HepG2 (cell line): ENCODE measurements around the gene UBE2R2. TPM values are rescaled to one million over a fixed set of nuclear protein-coding genes. Genes with fewer than 3 reads are reported as not detected.

Source experiments
- ATAC-seq: fragments of 200-7000 bp; cut with Tn5 transposase; 3 replicates; pipeline ENCODE4 v1.9.1; 2020; ENCODE audit warnings: mild to moderate bottlenecking, moderate library complexity
- BruUV-seq: library from RNA; stranded (reverse); fragments of 400-500 nt; replicated peaks from 2 replicates; lab custom pipeline; 2021; lab: Mats Ljungman, UMichigan
- CTCF ChIA-PET: fragments of 300-600 bp; formaldehyde crosslinking; extraction: SDS; loops from one replicate; lab custom pipeline; 2021; ENCODE audit warnings: low total read pairs, inconsistent platforms, low intra/inter-chr PET ratio; lab: Yijun Ruan, JAX
- POLR2A ChIA-PET: fragments of 350-600 bp; sonication (Branson Sonifier 250); formaldehyde crosslinking; loops from one replicate; lab custom pipeline; 2020; ENCODE audit warnings: antibody characterized with exemption, inconsistent platforms; lab: Yijun Ruan, JAX
- DNase-seq: peaks from one replicate; pipeline ENCODE4 v3.0.0-alpha.2; 2015; ENCODE audit warnings: low spot score
- FAIRE-seq: peaks from 3 replicates; lab custom pipeline; 2011; peaks lifted over from hg19 to GRCh38; lab: Jason Lieb, UNC
- H2AFZ ChIP-seq: one replicate; pipeline ENCODE4 v1.6.1; 2011; ENCODE audit warnings: low read length, inconsistent platforms
- H3K27ac ChIP-seq: fragments of 300-600 bp; 3 replicates; pipeline ENCODE4 v1.8.0; 2011; ENCODE audit warnings: mixed run types, mild to moderate bottlenecking, mixed read lengths, low read length, inconsistent platforms; ENCODE audit not compliant: insufficient read depth; ENCODE audit errors: extremely low read length
- H3K27me3 ChIP-seq, 2 experiments: fragments of 200-600 bp in 1 of 2; 2 replicates in 1 of 2; 3 replicates in 1 of 2; pipeline versions ENCODE4 v1.6.0 to v1.8.0; 2011; ENCODE audit warnings: low read length in 2 of 2, mild to moderate bottlenecking in 2 of 2, moderate library complexity in 2 of 2, inconsistent platforms in 1 of 2; ENCODE audit not compliant: insufficient read depth in 2 of 2, control insufficient read depth in 1 of 2
- H3K36me3 ChIP-seq, 2 experiments: fragments of 200-600 bp in 1 of 2; replicated peaks in 1 of 2; 2 replicates in 1 of 2; 3 replicates in 1 of 2; pipeline versions ENCODE4 v1.5.1 to v1.8.0; 2011; ENCODE audit warnings: low read length in 2 of 2, inconsistent platforms in 1 of 2; ENCODE audit not compliant: insufficient read depth in 2 of 2, control insufficient read depth in 1 of 2
- H3K4me1 ChIP-seq: 2 replicates; pipeline ENCODE4 v1.5.1; 2012; ENCODE audit warnings: low read length, inconsistent platforms; ENCODE audit not compliant: insufficient read depth
- H3K4me2 ChIP-seq: 2 replicates; pipeline ENCODE4 v1.6.0; 2011; ENCODE audit warnings: low read depth, low read length, inconsistent platforms
- H3K4me3 ChIP-seq, 3 experiments: fragments of 200-600 bp in 1 of 3; sonication (generic), shearing (Covaris generic) in 1 of 3; replicated peaks in 1 of 3; 2 replicates each; pipeline ENCODE4 v1.5.1; 2011 to 2016; ENCODE audit warnings: low read length in 3 of 3, inconsistent platforms in 2 of 3, low read depth in 2 of 3, mild to moderate bottlenecking in 2 of 3, control low read depth in 1 of 3, mixed read lengths in 1 of 3; ENCODE audit not compliant: insufficient read depth in 1 of 3
- H3K79me2 ChIP-seq: one replicate; pipeline ENCODE4 v1.6.1; 2011; ENCODE audit warnings: low read length, inconsistent platforms; ENCODE audit not compliant: insufficient read depth
- H3K9ac ChIP-seq: 2 replicates; pipeline ENCODE4 v1.6.0; 2011; ENCODE audit warnings: mild to moderate bottlenecking, low read depth, low read length, inconsistent platforms; ENCODE audit not compliant: insufficient read depth
- H3K9me3 ChIP-seq: 2 replicates; pipeline ENCODE4 v1.5.1; 2012; ENCODE audit warnings: mild to moderate bottlenecking, low read length
- H4K20me1 ChIP-seq: 2 replicates; pipeline ENCODE4 v1.6.0; 2011; ENCODE audit warnings: inconsistent platforms, mild to moderate bottlenecking, low read length, moderate library complexity; ENCODE audit not compliant: insufficient read depth
- AGO1 ChIP-seq: fragments of 200-400 bp; formaldehyde crosslinking; IDR thresholded peaks from 2 replicates; pipeline ENCODE4 v1.6.1; 2017; ENCODE audit warnings: mild to moderate bottlenecking, low read depth, low read length, moderate library complexity; ENCODE audit not compliant: poor library complexity, severe bottlenecking
- BRD4 ChIP-seq: sonication (generic); formaldehyde crosslinking; IDR thresholded peaks from 2 replicates; pipeline ENCODE4 v1.4.0; 2020; ENCODE audit warnings: missing genetic modification reagents
- EP300 ChIP-seq, 3 experiments: sonication (generic) in 1 of 3; formaldehyde crosslinking in 1 of 3; IDR thresholded peaks; 2 replicates each; pipeline versions ENCODE4 v1.5.1 to v1.6.1; 2011 to 2020; ENCODE audit warnings: low read depth in 2 of 3, low read length in 2 of 3, borderline replicate concordance in 1 of 3, improper control_type of control experiment in 1 of 3, mild to moderate bottlenecking in 1 of 3, missing genetic modification reagents in 1 of 3, moderate library complexity in 1 of 3
- GTF2F1 ChIP-seq: fragments of 150-350 bp; IDR thresholded peaks from 2 replicates; pipeline ENCODE4 v1.6.1; 2014; ENCODE audit warnings: low read length
- KDM6A ChIP-seq: IDR thresholded peaks from 2 replicates; pipeline ENCODE4 v1.6.1; 2016; ENCODE audit warnings: low read depth
- ZEB1 ChIP-seq: IDR thresholded peaks from 2 replicates; pipeline ENCODE4 v1.6.1; 2012; ENCODE audit warnings: mild to moderate bottlenecking, low read depth, inconsistent platforms; ENCODE audit not compliant: insufficient replicate concordance
- ZNF646 ChIP-seq: sonication (generic); formaldehyde crosslinking; IDR thresholded peaks from 2 replicates; pipeline ENCODE4 v1.9.0; 2021; ENCODE audit warnings: mild to moderate bottlenecking, missing genetic modification reagents
- in situ Hi-C: cut with HindIII; loops from 2 replicates; pipeline ENCODE4 v1.10.0; 2017; ENCODE audit warnings: low pct_unique_long_range_greater_than_20kb; ENCODE audit not compliant: extremely low pct_ligation_motif_present
- intact Hi-C: fragments of 100-400 bp; cut with micrococcal nuclease; formaldehyde crosslinking; loops from one replicate; pipeline ENCODE4 v1.10.0; 2022; ENCODE audit not compliant: unreplicated experiment
- polyA plus RNA-seq, 8 experiments: library from polyadenylated mRNA; depleted of rRNA in 3 of 8; stranded (reverse) in 7 of 8; unstranded in 1 of 8; fragments of >200 nt; fragmentation: Illumina TruSeq in 4 of 8; extraction: Trizol in 4 of 8; gene quantifications; 2 replicates each; pipeline versions ENCODE4 v1.2.1 to v1.2.3, GENCODE V29; 2011 to 2016; ENCODE audit warnings: low read depth in 4 of 8, missing spikeins in 1 of 8, mixed read lengths in 1 of 8; ENCODE audit not compliant: insufficient read depth in 1 of 8
- total RNA-seq, 5 experiments: library from RNA; depleted of rRNA; stranded (reverse); fragments of >200 nt; fragmentation: Illumina TruSeq; extraction: Trizol; gene quantifications; 2 replicates each; pipeline ENCODE4 v1.2.3, GENCODE V29; 2016; ENCODE audit warnings: low read depth in 1 of 5
- TF ChIP-seq, protein P1 (sequence below): sonication (generic); formaldehyde crosslinking; IDR thresholded peaks from 2 replicates; pipeline ENCODE4 v1.5.0; 2020; ENCODE audit warnings: mild to moderate bottlenecking, missing genetic modification reagents, borderline replicate concordance
- TF ChIP-seq, protein P2 (sequence below): sonication (generic); formaldehyde crosslinking; IDR thresholded peaks from 2 replicates; pipeline ENCODE4 v1.5.0; 2020; ENCODE audit warnings: missing genetic modification reagents

Gene UBE2R2
- total and polyA plus RNA-seq, 2 of the 13 experiments (the other 11 are each of a cell fraction or from before 2014, with no cell fraction given) = 14.8 to 20.9 TPM

GRCh38 chr9:33850267-33850629, 33.3 kb downstream of the UBE2R2 start (continued):
- TF ChIP-seq ZEB1 = no peak

DNA sequence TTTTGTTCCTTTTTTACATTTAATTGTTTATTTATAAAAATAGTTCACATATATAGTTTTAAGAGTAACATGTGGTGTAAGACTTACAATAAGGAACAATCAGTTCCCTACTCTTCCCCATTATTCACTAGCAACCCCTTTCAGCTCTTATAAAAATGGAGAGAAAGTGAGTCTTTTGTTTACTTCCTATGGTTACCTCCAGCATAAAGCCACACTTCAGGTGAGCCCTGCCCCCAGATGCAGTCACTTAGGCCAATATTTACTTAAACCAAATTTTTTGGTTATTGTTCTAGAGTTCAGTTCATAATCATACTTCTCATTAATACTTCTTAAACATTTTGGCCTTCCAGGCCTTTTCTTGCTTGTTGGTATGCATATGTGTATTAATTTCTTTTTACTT, 33.7 kb downstream of the UBE2R2 start:
- Histone ChIP-seq H3K27ac (peak overlapping the region; percentile 54), H3K4me3 (no peak overlapping the region), H3K9ac (no peak overlapping the region), H3K27me3 (no peaks in the 10 kb centered on the region), H3K36me3 (0 out of 5 replicates have a peak, but pooled peaks cover 0 to 5% of the 10 kb centered on the region in 2 experiments), H3K4me2 (no peak overlapping the region), H2AFZ (no peak overlapping the region), H3K79me2 (peaks cover 95% of the 10 kb centered on the region), H3K9me3 (no peaks in the 10 kb centered on the region), H4K20me1 (peaks cover 64% of the 10 kb centered on the region), H3K4me1 (peaks cover 75% of the 10 kb centered on the region)
- DNase-seq (no peak), ATAC-seq (no peak), FAIRE-seq (no peak)
- intact Hi-C loops (no loop called here), in situ Hi-C loops (loop anchor here (5.0 kb wide), 1 partner anchor 33 kb away; the partner anchor contains the start of gene UBE2R2)
- POLR2A ChIA-PET = no interaction called here
- TF ChIP-seq, protein P1, sequence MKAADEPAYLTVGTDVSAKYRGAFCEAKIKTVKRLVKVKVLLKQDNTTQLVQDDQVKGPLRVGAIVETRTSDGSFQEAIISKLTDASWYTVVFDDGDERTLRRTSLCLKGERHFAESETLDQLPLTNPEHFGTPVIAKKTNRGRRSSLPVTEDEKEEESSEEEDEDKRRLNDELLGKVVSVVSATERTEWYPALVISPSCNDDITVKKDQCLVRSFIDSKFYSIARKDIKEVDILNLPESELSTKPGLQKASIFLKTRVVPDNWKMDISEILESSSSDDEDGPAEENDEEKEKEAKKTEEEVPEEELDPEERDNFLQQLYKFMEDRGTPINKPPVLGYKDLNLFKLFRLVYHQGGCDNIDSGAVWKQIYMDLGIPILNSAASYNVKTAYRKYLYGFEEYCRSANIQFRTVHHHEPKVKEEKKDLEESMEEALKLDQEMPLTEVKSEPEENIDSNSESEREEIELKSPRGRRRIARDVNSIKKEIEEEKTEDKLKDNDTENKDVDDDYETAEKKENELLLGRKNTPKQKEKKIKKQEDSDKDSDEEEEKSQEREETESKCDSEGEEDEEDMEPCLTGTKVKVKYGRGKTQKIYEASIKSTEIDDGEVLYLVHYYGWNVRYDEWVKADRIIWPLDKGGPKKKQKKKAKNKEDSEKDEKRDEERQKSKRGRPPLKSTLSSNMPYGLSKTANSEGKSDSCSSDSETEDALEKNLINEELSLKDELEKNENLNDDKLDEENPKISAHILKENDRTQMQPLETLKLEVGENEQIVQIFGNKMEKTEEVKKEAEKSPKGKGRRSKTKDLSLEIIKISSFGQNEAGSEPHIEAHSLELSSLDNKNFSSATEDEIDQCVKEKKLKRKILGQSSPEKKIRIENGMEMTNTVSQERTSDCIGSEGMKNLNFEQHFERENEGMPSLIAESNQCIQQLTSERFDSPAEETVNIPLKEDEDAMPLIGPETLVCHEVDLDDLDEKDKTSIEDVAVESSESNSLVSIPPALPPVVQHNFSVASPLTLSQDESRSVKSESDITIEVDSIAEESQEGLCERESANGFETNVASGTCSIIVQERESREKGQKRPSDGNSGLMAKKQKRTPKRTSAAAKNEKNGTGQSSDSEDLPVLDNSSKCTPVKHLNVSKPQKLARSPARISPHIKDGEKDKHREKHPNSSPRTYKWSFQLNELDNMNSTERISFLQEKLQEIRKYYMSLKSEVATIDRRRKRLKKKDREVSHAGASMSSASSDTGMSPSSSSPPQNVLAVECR (CRISPR knock-in tag) = no peak
- TF ChIP-seq AGO1 (no peak), GTF2F1 (no peak), BRD4 (CRISPR knock-in tag) (no peak), ZNF646 (CRISPR knock-in tag) (no peak), EP300 (IDR thresholded peaks at IDR 0.05; ENCODE audit: low read depth in 2 of 2, low read length in 2 of 2) (no peak), EP300 (CRISPR knock-in tag; IDR thresholded peaks at IDR 0.05; ENCODE audit: borderline replicate concordance) (no peak), KDM6A (CRISPR knock-in tag) (no peak)
- TF ChIP-seq, protein P2, sequence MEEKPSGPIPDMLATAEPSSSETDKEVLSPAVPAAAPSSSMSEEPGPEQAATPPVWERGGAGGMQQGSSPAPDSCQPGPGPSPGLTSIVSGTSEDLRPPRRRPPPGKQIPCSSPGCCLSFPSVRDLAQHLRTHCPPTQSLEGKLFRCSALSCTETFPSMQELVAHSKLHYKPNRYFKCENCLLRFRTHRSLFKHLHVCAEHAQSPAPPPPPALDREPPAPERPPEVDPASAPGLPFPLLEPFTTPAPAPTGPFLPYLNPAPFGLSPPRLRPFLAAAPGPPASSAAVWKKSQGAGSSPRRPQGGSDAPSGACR = no peak
- CTCF ChIA-PET = interaction anchor here (2.1 kb wide), 1 partner anchor 113 kb away, joined by 8 read pairs; no protein-coding TSS in a partner anchor
- no TSS peak for BruUV-seq
